ENCODE data around the gene OR5V1.

GRCh38 chr6:29355603-29356002 lies 13.1 kb downstream of the OR5V1 start:
- TF ChIP-seq POLR2AphosphoS5 (IDR thresholded peaks at IDR 0.05; ENCODE audit: low read depth, low read length) = no peak
- no peak for TF ChIP-seq TAF1 (IDR thresholded peaks at IDR 0.05; ENCODE audit: borderline replicate concordance, insufficient read depth, low read length)

All from PFSK-1 (cell line).